HG02973 (cell line): ENCODE measurements around the gene TMEM250.

Experiments used
- ATAC-seq: cut with Tn5 transposase; IDR thresholded peaks from one replicate; pipeline ENCODE4 v1.9.1; 2021; ENCODE audit warnings: moderate library complexity; ENCODE audit not compliant: unreplicated experiment

Gene TMEM250

DNA sequence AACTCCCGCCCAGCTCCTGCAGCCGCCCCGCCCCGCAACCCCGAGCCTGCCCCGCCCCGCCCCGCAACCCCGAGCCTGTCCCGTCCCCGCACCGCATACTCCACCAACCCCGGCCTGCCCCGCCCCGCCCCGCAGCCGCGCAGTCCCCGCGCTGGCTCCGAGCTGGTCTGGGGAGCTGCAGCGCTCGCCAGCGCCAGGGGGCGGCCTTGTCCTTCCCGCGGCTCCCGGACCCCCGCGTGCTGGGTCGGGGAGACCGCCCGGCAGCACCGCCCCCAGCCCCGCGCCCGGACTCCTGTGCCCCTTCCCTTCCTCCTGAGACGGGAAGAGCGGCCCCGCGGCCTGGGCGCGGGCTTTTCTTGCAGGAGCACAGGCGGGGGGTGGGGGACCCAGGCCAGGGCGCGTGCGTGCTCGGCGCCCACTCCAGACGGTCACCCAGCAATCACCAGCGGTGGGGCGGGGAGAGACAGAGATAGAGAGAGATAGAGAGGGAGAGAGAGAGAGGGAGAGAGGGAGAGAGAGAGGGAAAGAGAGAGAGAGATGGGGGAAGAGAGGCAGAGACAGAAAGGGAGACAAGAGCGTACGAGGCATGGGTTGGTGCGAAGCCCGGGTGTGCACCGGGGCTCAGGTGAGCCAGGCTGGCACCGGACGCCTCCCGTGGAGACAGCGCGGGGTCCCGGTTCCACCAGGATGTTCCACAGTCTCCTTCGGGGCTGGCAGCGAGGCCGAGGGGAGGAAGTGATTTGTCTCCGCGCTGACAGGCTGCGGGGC, 14.7 kb upstream of the TMEM250 start:
- no peak for ATAC-seq

DNA sequence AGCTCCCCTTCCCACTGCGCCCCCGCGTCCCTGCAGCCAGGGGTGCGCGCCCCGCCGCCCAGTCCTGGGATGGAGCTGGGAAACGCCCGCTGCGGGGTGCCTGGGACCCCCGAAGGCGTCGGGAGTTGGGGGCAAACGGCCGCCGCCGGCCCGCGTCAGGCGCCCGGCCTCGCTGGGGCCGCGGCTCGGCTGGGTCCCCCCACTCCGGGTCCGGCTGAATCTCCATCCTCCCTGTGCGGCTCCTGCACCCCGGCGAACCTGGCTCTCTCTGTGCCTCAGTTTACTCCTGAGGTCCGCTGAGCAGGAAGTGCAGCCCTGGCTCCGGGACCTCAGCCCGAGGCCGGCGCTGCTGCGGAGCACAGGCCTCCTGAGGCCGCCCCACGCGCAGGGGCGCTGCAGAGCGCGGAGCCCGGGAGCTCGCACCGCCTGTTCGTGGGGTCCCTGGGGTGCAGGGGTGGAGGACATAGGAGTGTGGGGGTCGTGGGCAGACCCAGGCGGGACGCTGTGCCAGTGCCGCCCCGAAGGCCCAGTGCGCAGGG, 13.9 kb upstream of the TMEM250 start:
- no peak for ATAC-seq

DNA sequence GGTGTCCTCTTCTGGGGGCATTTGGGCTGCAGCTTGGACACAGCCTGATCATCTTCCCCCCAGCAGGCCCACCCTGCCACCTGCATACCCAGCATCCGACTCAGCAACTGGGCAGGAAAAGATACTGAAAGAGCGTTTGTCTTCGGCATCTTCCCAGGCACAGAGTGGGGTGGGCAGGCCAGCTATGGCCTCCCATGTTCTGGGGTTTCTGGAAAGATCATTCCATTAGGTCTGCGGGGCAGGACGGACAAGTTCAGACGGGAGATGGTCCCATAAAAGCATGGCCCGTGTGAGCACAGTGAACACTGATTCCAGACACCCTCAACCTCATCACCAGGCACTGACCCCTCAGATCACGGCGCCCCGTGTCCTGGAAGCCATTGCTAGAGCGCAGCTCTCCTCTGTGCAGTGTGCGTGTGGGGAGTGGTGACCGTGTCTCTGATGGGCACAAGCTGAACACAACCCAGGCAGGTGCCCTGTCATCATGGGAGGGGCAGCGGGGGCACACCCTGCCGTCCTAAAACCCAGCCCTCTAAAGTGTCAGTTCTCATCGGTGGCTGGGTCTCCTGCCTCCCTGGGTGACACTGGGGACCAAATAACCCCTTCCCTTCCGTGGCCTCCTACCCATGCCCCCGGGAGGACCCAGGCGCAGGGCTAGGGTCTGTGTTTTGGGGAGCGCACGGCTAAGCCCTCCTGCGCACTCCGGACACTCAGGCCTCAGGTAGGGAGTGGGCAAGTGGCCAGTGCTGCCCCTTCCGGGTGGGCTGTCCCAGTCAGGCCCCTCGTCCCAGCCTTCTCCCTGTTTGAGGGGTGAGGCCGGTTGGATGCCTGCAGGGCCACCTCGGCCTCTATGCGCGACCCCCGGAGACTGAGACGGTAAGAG, 13.2 kb upstream of the TMEM250 start:
- no peak for ATAC-seq

DNA sequence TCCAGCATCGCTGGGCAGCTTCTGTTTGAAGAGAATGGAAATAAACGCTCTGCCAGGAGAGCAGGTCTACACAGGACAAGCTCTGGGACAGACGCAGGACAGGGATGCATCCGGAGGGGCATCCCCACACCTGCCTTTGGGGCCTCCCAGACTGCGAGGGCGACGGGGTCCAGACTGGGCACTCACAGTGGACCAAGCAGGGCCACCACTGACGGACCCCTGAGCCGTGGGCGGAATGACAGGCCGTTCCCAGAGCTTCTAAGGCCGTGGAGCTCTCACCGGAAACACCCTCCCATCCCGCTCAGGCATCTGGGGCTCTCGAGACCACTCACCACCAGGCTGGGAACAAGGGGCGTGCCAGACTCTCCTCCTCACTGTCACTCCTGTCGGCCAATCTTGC, 10.5 kb upstream of the TMEM250 start:
- no peak for ATAC-seq

DNA sequence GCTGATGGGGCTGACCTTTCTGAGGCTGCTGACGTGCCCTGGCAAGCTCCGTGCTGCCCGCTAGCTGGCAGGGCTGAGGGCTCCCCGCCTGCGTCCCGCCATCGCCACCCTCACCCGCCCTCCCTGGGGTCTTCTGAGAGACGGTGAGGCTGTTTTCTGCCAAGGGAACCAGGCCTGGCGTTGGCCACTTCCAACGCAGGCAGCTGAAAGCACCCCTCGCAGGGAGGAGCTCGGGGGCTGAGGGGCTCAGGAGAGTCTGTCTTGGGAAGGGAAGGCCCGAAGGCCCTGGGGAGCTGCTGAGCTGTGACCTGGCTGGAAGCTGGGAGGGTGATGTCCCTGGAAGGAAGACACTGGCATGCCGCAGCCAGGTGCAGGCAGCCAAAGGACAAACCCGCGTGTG, 9.8 kb upstream of the TMEM250 start:
- no peak for ATAC-seq

DNA sequence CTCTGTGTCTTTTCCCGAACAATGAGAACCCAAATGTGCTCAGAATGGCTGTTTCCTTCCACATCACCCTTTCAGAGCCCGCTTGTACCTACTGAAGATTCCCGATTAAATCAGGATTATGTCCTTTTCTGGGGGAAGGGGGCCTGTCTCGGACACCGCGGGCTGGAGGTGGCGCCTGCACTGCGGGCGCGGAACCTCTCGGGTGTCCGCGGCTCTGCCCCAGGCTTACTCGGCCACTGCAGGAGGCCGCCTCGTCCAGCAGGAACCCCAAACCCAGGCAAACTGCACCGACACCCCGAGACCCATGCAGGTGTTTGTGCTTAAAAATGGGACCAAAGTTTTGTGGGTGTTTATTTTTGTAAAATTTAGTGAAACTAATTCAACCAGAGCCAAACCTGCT, 8.6 kb upstream of the TMEM250 start:
- ATAC-seq: no peak

DNA sequence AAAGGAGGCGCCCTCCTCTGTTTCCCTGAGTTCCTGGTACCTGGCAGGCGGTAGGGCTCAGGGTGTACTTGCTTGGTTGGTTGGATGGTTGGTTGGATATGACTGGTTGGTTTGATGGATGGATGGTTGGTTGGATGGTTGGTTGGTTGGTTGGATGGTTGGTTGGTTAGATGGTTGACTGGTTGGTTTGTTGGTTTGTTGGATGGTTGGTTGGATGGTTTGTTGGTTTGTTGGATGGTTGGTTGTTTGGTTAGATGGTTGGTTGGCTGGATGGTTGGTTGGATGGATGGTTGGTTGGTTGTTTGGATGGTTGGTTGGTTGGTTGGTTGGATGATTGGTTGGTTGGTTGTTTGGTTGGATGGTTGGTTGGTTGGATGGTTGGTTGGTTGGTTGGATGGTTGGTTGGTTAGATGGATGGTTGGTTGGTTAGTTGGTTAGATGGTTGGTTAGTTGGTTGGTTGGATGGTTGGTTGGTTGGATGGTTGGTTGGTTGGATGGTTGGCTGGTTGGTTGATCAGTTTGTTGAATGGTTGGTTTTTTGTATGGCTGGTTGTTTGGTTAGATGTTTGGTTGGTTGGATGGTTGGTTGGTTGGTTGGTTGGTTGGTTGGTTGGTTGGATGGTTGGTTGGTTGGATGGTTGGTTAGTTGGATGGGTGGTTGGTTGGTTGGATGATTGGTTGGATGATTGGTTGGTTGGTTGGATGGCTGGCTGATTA, 6.5 kb upstream of the TMEM250 start:
- ATAC-seq: no peak

DNA sequence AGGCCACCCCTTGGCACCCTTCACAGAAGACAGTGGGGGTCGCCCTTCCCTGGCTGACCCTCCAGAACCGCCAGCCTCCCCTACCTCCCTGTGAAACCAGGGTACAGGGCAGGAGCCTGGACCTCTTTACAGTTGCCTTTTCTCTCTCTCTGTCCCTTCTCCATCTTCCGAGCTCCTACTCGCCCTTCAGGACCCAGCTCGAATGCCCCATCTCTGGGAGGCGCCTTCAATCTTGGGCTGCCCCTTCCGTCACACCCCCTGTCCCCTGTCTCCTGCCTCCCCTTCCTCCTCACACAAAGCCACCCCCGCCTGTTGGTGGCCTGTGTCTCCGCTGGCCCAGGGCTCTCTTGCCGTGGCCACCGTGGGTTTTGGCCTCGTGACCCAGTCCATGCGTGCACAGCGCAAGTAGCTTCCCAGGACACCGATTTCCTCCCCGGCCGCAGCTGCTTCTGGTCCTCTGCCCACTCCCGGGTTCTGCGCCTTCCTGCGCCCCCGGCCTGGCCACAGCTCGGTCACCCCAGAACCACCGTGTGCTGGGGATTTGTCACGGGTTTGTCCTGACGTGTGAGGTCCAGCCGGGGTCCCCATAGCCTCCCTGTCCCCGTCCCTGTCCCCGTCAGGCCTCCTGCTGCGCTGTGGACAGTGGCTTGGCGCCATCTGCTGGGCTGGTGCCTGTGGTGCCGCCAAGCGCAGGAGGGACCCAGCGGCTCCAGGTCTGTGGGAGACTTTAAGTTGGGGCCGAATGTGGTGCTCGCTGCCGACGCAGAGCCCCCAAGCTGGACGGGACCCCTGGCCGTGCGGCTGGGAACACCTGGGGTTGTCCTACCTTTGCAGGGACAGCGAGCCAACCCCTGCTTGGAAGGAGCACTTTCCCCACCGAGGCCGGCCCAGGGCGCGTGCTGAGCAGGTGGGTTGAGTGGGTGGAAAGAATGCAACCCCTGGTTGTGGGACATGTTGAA, 4.0 kb upstream of the TMEM250 start:
- ATAC-seq: no peak

DNA sequence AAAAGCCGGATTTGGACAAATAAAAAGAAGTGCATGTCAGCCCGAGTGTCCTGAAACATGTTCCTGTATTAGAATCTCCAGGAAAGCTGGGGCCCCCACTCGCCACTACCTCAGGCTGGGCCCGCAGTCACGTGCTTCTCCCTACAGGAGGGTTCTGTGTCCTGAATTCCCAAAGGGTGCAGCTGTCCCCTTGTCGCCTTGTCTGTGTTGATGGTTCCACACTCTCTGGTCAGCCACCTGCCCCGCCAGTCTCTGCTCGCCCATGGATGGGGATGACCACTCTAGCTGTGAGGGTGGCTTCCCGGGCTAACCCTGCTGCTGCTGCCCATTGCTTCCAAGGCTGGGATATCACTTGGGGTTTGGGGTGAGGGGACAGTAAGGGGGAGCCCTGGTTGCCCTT, 3.1 kb upstream of the TMEM250 start:
- ATAC-seq: no peak

DNA sequence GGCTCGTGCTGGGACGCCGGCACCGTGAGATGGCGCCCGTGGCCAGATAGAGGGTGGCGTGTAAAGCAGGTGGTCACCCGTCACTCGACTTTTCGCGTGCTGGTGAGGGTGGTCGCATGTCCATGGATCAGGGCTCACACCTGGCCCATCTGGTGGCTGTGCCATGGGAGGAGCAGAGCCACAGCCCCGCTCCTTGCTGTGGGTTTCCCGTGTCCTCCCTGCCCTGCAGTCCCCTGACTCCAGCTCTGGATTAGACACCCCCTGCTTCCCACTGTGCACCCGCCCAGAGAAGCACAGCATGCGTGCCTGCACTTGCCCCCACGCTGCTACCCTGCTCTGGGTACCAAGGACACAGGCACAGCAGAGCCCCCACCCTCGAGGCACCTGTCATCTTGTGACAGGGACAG, 1.8 kb upstream of the TMEM250 start:
- ATAC-seq: no peak

DNA sequence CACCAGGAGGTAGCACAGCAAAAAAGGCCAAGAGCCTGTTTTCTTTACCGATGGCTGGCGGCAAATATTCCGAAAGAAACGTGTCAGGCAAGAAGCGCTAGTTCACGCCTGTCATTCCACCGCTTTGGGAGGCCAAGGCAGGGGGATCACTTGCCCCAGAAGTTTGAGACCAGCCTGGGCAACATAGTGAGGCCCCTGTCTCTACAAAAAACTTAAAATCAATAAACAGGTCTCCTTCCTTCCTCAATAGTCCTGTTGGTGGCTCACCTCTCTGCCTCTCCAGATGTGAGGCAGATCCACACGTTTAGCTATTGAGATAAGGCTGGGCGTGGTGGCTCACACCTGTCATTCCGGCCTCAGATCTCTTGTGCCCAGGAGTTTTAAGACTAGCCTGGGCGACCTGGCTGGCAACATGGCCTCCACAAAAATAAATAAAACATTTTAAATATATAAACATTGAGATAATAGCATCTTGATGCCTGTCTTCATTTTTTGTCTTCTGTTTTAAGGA, 1.3 kb upstream of the TMEM250 start:
- no peak for ATAC-seq

DNA sequence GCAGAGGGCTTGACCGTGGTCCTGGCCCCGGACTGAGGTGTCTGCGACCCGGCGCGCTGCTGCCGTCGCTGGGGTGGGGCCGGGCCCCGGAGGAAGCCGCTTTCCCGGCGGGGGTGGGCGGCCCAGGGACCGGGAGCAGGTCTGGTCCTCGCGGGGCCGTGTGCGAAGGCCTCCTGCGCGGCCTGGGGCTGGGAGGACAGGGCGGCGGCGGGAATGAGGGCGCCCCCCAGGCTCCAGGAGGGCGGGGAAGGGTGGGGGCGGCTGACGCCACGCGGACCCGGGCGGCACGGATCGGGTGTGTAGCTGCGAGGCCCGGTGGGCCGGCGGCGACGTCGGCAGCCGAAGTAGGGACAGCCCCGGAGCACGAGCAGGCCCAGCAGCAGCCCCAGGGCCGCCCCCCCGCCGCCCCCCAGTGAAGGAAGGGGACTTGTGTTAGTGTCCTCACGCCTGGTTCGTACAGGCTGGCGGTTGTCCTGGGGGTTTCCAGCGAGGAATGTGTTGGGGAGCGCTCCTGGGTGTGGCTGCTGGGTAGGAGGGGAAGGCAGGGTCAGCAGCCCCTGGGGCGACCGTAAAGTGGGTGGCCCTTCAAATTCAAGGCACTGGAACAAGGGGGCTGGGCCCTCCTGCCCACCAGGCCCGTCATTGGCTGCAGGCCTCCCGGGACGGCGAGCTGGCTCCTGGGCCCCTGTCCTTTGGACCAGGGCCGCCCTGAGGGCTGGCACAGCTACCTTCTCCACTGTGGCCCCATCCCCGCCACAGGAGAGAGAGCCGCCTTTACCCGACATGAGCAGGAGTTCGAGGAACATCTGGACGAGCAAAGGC, 597 bp upstream of the TMEM250 start:
- ATAC-seq: peak; percentile 11

DNA sequence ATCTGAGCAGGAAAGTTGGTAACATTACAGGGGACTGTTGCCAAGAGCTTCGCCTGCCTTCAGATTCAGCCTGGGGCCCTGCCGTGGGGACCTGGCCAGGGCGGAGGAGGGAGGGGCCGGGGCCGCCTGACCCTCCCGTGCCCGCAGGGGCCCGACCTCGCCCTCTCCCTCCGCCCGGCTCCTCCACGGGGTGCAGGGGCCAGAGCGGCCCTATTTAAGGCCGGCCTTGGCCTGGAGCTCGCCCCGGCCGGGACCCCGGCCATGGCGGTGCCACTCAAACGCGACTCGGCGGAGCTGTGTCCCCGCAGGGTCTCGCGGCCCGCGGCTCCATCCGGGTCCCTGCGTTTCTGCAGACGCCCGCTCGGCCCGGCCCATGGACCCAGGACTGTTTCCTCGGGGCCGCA, 757 bp downstream of the TMEM250 start:
- peak; percentile 4 for ATAC-seq

DNA sequence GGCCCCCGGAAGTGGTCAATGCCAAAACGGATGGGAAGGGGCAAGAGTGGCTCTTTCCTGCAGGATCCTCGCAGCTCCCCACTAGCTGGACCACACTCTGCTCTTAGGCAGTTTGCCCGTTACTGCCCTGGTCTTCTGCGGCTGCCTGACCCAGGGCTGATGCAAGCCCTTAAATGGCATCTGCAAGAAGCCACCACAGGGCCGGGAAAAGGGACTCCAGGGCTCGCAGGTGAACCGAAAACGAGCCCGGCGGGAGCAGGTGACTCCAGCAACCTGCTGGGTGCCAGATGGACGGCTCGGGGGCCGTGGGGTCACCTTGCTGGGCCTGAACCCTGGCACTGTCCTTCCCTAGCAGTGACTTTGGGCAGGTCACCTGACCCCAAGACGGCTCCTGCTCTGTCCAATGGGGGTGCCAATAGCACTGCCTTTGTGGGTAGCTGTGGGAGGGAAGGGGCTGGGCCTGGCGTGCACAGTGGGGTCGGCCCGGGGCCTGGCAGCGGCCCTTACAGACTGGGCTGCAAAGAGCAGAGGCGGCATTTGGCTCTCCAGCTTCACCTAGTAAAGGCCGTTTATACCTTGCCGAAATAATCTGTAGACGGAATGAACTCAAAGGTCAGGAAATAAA, 1.3 kb downstream of the TMEM250 start:
- no peak for ATAC-seq

DNA sequence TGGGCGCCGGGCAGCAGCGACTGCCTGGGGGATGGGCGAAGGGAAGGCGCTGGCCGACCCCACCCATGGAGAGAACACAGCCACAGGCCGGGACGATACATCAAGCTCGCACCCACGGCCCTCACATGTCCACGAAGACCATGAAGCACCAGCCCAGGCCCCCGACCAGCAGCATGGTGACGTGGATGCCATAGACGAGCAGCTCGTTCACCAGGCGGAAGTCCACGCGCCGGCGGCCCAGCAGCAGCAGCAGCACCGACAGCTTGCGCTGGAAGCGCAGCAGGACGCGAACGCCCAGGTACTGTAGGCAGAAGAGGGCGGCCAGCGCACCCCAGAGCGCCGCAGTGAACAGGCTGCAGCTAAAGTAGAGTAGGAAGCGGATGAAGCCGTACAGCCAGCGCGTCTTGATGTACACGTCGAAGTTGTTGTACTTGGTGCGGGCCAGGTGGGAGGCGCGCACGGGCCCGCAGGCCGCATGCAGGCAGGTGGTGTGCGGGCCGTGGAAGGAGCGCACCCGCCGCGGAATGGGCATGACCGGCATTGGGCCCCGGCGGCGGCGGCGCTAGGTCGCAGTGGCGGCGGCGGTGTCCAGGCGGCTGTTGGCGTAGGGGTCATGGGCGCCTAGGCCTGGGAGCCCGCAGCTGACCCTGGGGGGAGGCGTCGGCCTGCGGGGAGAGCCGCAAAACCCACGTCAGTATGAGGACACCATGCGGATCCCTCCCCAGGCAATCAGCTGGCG, 2.1 kb downstream of the TMEM250 start:
- no peak for ATAC-seq

DNA sequence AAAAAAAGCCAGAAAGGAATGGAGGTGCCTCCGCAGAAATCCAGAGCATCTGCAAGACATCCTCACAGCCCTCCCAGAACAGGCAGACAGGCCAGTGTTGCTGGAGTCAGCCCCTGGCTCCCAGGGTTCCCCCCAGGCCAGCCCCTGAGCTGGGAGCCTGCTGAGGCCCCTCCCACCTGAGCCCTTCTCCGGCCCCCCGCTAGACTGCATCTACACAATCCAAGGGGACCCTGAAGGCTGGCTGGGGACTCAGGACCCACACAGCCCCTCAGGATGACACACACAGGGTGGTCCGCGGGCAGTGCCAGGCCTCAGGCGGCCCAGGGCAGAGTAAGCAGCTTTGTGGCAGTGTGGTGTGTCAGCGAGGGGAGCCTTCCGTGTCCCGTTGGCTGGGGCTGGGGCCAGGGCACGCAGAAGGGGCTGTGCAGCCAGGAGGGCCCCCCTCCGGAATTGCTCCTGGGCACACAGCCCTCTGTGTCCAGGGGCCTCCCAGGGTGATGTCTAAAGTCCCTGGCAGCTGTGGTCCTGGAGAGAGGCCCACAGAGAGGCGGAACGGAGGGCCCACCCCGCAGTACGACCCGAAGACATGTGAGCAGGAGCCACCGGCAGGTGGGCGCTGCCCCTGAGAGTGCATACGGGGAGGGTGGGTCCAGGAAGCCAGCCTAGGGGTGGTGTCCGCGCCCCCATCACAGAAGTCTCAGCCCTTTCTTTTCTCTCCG, 2.9 kb downstream of the TMEM250 start:
- no peak for ATAC-seq

DNA sequence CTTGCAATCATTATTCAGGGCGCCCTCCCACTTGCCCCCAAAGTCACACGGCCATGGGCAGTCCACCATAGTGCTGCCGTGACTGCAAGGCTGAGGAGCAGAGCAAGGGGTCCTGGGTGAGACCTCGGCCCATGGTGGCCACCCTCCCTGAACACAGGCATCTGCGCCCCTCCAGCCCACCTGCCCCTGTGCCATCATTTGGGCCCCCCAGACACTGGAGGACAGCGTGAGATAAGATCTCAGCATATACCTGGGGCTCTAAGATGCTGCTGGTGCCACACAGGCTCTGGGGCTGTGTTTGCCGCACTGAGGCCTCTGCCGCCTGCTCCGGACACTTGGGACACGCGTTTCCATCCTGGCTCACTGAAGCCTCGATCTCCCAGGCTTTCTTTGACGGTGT, 3.5 kb downstream of the TMEM250 start:
- no peak for ATAC-seq
